ENCODE data around the gene SYNM.
"Not testable (repeated sequence)": the region's sequence is repeated elsewhere in the genome, so short reads cannot be mapped to it uniquely, and the experiment has no call there.

Gene SYNM

DNA sequence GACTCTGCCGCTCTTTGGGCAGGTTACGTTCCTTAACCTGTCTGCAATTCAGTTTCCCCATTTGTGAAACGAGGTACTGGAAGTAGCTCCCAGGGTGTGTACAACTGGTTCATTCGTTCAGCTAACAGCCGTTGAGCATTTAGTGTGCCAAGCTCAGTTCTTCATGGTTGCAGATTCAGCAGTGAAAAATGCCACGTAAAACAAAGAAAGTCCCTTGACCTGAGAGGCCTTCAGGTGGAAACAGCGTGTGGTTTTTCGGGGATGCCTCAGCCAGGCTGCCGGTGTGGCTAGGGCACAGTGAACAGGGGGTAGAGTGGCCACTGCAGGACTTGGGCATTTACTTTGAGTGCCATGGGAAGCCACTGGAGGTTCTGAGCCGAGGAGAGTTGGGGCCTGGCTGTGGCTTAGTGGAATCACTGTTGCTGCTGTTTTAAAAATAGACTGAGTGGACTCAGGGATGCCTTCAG is 4.7 kb downstream of the SYNM start:
- TF ChIP-seq, protein P1, sequence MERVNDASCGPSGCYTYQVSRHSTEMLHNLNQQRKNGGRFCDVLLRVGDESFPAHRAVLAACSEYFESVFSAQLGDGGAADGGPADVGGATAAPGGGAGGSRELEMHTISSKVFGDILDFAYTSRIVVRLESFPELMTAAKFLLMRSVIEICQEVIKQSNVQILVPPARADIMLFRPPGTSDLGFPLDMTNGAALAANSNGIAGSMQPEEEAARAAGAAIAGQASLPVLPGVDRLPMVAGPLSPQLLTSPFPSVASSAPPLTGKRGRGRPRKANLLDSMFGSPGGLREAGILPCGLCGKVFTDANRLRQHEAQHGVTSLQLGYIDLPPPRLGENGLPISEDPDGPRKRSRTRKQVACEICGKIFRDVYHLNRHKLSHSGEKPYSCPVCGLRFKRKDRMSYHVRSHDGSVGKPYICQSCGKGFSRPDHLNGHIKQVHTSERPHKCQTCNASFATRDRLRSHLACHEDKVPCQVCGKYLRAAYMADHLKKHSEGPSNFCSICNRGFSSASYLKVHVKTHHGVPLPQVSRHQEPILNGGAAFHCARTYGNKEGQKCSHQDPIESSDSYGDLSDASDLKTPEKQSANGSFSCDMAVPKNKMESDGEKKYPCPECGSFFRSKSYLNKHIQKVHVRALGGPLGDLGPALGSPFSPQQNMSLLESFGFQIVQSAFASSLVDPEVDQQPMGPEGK (CRISPR knock-in tag; IDR thresholded peaks at IDR 0.05; ENCODE audit: borderline replicate concordance) = no peak
- TF ChIP-seq ZFP3 (CRISPR knock-in tag; IDR thresholded peaks at IDR 0.05) (no peak), ESRRG (CRISPR knock-in tag; IDR thresholded peaks at IDR 0.05) (no peak), RARB (CRISPR knock-in tag; IDR thresholded peaks at IDR 0.05) (no peak), ARNTL (CRISPR knock-in tag; IDR thresholded peaks at IDR 0.05; ENCODE audit: borderline replicate concordance, low read depth) (no peak), ZNF8 (CRISPR knock-in tag; IDR thresholded peaks at IDR 0.05) (no peak)
- ATAC-seq = no peak

DNA sequence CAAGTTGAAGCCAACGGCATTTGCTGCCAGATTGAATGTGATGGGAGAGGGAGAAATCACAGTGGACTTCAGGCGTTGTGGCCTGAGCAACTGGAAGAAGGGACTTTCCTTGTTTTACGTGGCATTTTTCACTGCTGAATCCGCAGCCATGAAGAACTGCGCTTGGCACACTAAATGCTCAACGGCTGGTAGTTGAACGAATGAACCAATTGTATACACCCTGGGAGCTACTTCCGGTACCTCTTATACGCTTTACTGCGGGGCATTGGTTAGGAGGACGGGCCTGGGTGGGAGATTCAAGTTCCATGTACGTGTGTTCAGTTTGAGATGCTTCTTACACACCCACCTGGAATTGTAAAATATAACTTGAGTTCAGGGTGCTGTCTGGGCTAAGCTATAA is 5.2 kb downstream of the SYNM start:
- no peak for ATAC-seq
- TF ChIP-seq ESRRG (CRISPR knock-in tag; IDR thresholded peaks at IDR 0.05) = no peak
- no peak for TF ChIP-seq TOX (CRISPR knock-in tag; IDR thresholded peaks at IDR 0.05; ENCODE audit: borderline replicate concordance)
- TF ChIP-seq, protein P1 (CRISPR knock-in tag; IDR thresholded peaks at IDR 0.05; ENCODE audit: borderline replicate concordance) = no peak
- no peak for TF ChIP-seq ZNF8 (CRISPR knock-in tag; IDR thresholded peaks at IDR 0.05)
- no peak for TF ChIP-seq GLIS3 (CRISPR knock-in tag; IDR thresholded peaks at IDR 0.05)
- no peak for TF ChIP-seq BACH2 (CRISPR knock-in tag; IDR thresholded peaks at IDR 0.05; ENCODE audit: borderline replicate concordance)
- no peak for TF ChIP-seq ZC3H10 (CRISPR knock-in tag; IDR thresholded peaks at IDR 0.05)
- TF ChIP-seq ARNTL (CRISPR knock-in tag; IDR thresholded peaks at IDR 0.05; ENCODE audit: borderline replicate concordance, low read depth) = no peak
- TF ChIP-seq, protein P2, sequence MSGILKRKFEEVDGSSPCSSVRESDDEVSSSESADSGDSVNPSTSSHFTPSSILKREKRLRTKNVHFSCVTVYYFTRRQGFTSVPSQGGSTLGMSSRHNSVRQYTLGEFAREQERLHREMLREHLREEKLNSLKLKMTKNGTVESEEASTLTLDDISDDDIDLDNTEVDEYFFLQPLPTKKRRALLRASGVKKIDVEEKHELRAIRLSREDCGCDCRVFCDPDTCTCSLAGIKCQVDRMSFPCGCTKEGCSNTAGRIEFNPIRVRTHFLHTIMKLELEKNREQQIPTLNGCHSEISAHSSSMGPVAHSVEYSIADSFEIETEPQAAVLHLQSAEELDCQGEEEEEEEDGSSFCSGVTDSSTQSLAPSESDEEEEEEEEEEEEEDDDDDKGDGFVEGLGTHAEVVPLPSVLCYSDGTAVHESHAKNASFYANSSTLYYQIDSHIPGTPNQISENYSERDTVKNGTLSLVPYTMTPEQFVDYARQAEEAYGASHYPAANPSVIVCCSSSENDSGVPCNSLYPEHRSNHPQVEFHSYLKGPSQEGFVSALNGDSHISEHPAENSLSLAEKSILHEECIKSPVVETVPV (CRISPR knock-in tag; IDR thresholded peaks at IDR 0.05) = no peak
- TF ChIP-seq CSDC2 (CRISPR knock-in tag; IDR thresholded peaks at IDR 0.05) = no peak
- TF ChIP-seq, protein P3, sequence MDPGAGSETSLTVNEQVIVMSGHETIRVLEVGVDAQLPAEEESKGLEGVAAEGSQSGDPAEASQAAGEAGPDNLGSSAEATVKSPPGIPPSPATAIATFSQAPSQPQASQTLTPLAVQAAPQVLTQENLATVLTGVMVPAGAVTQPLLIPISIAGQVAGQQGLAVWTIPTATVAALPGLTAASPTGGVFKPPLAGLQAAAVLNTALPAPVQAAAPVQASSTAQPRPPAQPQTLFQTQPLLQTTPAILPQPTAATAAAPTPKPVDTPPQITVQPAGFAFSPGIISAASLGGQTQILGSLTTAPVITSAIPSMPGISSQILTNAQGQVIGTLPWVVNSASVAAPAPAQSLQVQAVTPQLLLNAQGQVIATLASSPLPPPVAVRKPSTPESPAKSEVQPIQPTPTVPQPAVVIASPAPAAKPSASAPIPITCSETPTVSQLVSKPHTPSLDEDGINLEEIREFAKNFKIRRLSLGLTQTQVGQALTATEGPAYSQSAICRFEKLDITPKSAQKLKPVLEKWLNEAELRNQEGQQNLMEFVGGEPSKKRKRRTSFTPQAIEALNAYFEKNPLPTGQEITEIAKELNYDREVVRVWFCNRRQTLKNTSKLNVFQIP (CRISPR knock-in tag; IDR thresholded peaks at IDR 0.05; ENCODE audit: borderline replicate concordance, low read depth) = no peak

DNA sequence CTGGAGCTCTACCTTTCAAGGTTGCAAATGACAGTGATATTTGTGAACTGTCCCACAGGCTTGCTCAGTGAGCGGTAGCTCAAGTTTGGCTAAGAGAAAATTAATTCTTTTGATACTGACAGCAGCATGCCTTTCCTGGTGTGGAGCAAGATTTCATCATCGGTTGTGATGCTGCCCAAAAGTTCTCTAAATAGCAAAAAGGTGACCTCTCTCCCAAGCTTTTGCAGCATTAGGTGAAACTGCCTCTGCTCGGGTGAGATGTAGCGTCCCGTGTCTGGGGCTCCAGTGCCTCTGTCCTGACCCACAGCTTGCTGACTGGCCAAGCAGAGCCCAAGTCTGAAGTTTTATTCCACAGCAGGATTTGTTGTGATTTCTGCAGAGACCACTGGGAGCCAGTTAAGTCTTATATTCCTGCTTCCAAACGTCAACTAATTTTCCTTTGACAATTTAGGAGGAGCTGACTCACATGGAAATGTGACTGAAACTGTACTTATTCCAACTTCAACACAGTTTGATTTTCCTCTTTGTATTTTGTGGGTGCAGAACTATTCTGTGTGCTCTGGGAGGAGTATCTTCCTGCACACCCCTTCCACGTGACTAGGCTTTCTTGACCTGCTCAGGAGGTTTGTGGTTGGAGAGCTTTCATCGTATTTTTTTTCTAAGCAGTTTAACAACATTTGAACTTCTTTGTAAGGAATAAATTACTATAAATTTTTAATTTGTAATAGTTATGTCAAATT is 5.9 kb downstream of the SYNM start:
- TF ChIP-seq ZNF565 (CRISPR knock-in tag; conservative IDR thresholded peaks at IDR 0.05; ENCODE audit: low read depth) (no peak), ESRRG (CRISPR knock-in tag; IDR thresholded peaks at IDR 0.05) (no peak), ZFP30 (CRISPR knock-in tag; IDR thresholded peaks at IDR 0.05) (no peak), ZNF70 (CRISPR knock-in tag; IDR thresholded peaks at IDR 0.05) (no peak), ZFP3 (CRISPR knock-in tag; IDR thresholded peaks at IDR 0.05) (no peak), GLIS3 (CRISPR knock-in tag; IDR thresholded peaks at IDR 0.05) (no peak), TOX (CRISPR knock-in tag; IDR thresholded peaks at IDR 0.05; ENCODE audit: borderline replicate concordance) (no peak), OSR1 (CRISPR knock-in tag; IDR thresholded peaks at IDR 0.05) (no peak), TCF4 (CRISPR knock-in tag; IDR thresholded peaks at IDR 0.05; ENCODE audit: borderline replicate concordance) (no peak), CSDC2 (CRISPR knock-in tag; IDR thresholded peaks at IDR 0.05) (no peak), PPARA (CRISPR knock-in tag; IDR thresholded peaks at IDR 0.05; ENCODE audit: borderline replicate concordance) (no peak), ARNTL (CRISPR knock-in tag; IDR thresholded peaks at IDR 0.05; ENCODE audit: borderline replicate concordance, low read depth) (no peak), ISL1 (CRISPR knock-in tag; IDR thresholded peaks at IDR 0.05) (no peak), RARB (CRISPR knock-in tag; IDR thresholded peaks at IDR 0.05) (no peak)
- TF ChIP-seq, protein P2 (CRISPR knock-in tag; IDR thresholded peaks at IDR 0.05) = no peak
- TF ChIP-seq, protein P4, sequence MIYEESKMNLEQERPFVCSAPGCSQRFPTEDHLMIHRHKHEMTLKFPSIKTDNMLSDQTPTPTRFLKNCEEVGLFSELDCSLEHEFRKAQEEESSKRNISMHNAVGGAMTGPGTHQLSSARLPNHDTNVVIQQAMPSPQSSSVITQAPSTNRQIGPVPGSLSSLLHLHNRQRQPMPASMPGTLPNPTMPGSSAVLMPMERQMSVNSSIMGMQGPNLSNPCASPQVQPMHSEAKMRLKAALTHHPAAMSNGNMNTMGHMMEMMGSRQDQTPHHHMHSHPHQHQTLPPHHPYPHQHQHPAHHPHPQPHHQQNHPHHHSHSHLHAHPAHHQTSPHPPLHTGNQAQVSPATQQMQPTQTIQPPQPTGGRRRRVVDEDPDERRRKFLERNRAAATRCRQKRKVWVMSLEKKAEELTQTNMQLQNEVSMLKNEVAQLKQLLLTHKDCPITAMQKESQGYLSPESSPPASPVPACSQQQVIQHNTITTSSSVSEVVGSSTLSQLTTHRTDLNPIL (CRISPR knock-in tag; IDR thresholded peaks at IDR 0.05; ENCODE audit: low read depth) = no peak
- TF ChIP-seq, protein P1 (CRISPR knock-in tag; IDR thresholded peaks at IDR 0.05; ENCODE audit: borderline replicate concordance) = no peak
- ATAC-seq = no peak

DNA sequence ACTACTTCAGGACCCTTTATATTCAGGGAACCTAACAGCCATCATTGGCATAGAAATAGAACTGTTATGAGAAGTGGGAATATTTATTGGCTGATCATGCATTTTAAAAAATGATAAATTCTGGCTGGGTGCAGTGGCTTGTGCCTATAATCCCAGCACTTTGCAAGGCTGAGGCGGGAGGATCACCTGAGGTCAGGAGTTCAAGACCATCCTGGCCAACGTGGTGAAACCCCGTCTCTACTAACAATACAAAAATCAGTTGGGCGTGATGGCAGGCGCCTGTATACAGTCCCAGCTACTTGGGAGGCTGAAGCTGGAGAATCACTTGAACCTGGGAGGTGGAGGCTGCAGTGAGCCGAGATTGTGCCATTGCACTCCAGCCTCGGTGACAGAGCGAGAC is 6.8 kb downstream of the SYNM start:
- not testable (repeated sequence) for ATAC-seq

All from SK-N-SH treated with all-trans-retinoic acid at 6 μM for 48 hours (cell line).